Caco-2 (cell line): ENCODE data around the gene DYNC1H1. TPM values are rescaled to one million over a fixed set of nuclear protein-coding genes. Genes with fewer than 3 reads are reported as not detected.

ENCODE experiments used
- BruUV-seq: library from RNA; stranded (reverse); fragments of 400-500 nt; replicated peaks from 2 replicates; lab custom pipeline; 2021; lab: Mats Ljungman, UMichigan
- CTCF ChIA-PET: fragments of 300-600 bp; sonication (Branson Sonifier 250); formaldehyde crosslinking; loops from one replicate; lab custom pipeline; 2022; ENCODE audit warnings: antibody characterized with exemption; lab: Charles Lee
- POLR2A ChIA-PET: fragments of 300-600 bp; sonication (Branson Sonifier 250); formaldehyde crosslinking; loops from one replicate; lab custom pipeline; 2022; ENCODE audit warnings: antibody characterized with exemption; lab: Charles Lee
- DNase-seq, 2 experiments: peaks; one replicate each; pipeline versions ENCODE4 v3.0.0 to v3.0.0-alpha.2; 2020 to 2022
- H3K27me3 ChIP-seq: replicated peaks from 2 replicates; pipeline ENCODE4 v1.6.0; 2011; ENCODE audit warnings: low read length; ENCODE audit not compliant: control insufficient read depth, insufficient read depth
- H3K36me3 ChIP-seq: 2 replicates; pipeline ENCODE4 v1.5.1; 2011; ENCODE audit warnings: low read length; ENCODE audit not compliant: control insufficient read depth, insufficient read depth
- H3K4me1 ChIP-seq: fragments of 250-450 bp; sonication (Bioruptor Pico); 2 replicates; pipeline ENCODE4 v1.5.1; 2020; ENCODE audit warnings: mild to moderate bottlenecking
- H3K4me3 ChIP-seq: 2 replicates; pipeline ENCODE4 v1.5.1; 2011; ENCODE audit warnings: low read depth, mild to moderate bottlenecking, control low read depth, low read length
- H3K9me3 ChIP-seq: fragments of 250-450 bp; sonication (Bioruptor Pico); 2 replicates; pipeline ENCODE4 v1.5.1; 2020; ENCODE audit warnings: mild to moderate bottlenecking, moderate library complexity
- H3K27ac Mint-ChIP-seq: one replicate; pipeline ENCODE4 v1.8.0; 2022; ENCODE audit warnings: mixed read lengths; ENCODE audit not compliant: unreplicated experiment
- H3K27me3 Mint-ChIP-seq: one replicate; pipeline ENCODE4 v1.8.0; 2022; ENCODE audit warnings: mixed read lengths; ENCODE audit not compliant: insufficient read depth, unreplicated experiment
- H3K36me3 Mint-ChIP-seq: one replicate; pipeline ENCODE4 v1.8.0; 2022; ENCODE audit warnings: mild to moderate bottlenecking, mixed read lengths; ENCODE audit not compliant: insufficient read depth, unreplicated experiment
- H3K4me1 Mint-ChIP-seq: one replicate; pipeline ENCODE4 v1.8.0; 2022; ENCODE audit warnings: low read depth, mixed read lengths; ENCODE audit not compliant: unreplicated experiment
- H3K4me3 Mint-ChIP-seq: one replicate; pipeline ENCODE4 v1.8.0; 2022; ENCODE audit warnings: mild to moderate bottlenecking, moderate library complexity, mixed read lengths; ENCODE audit not compliant: unreplicated experiment
- H3K9me3 Mint-ChIP-seq: one replicate; pipeline ENCODE4 v1.8.0; 2022; ENCODE audit warnings: mixed read lengths; ENCODE audit not compliant: unreplicated experiment
- CTCF ChIP-seq, 2 experiments: fragments of 200-600 bp in 1 of 2; IDR thresholded peaks; 1 replicate in 1 of 2; 2 replicates in 1 of 2; pipeline versions ENCODE4 v1.5.1 to v1.8.0; 2011 to 2022; ENCODE audit warnings: antibody characterized with exemption in 1 of 2, control low read depth in 1 of 2, inconsistent platforms in 1 of 2, low read depth in 1 of 2, low read length in 1 of 2, mild to moderate bottlenecking in 1 of 2, moderate library complexity in 1 of 2; ENCODE audit not compliant: insufficient read depth in 1 of 2, severe bottlenecking in 1 of 2, unreplicated experiment in 1 of 2
- intact Hi-C: fragments of 100-400 bp; cut with micrococcal nuclease; formaldehyde crosslinking; loops from one replicate; pipeline ENCODE4 v1.10.0; 2022; ENCODE audit not compliant: unreplicated experiment
- total RNA-seq: library from RNA; stranded (reverse); gene quantifications from 2 replicates; pipeline ENCODE4 v1.2.3, GENCODE V29; 2022

DYNC1H1 gene
- total RNA-seq, 1 experiment from 2014 or later: 351 TPM

- Mint-ChIP-seq H3K4me1 (no peaks in the 10 kb centered on the region), H3K27me3 (no peaks in the 10 kb centered on the region), H3K27ac (peak overlapping the region; percentile 98), H3K9me3 (no peaks in the 10 kb centered on the region), H3K36me3 (peaks cover 17% of the 10 kb centered on the region), H3K4me3 (peak overlapping the region; percentile 92)
- ChIA-PET POLR2A (interaction anchor here (0.6 to 1.4 kb wide), 4 partner anchors 9 to 188 kb away, joined by 3 to 10 read pairs (median 6); no protein-coding TSS in a partner anchor), CTCF (interaction anchor here (1.2 to 1.4 kb wide), 2 partner anchors 147 to 178 kb away, joined by 3 read pairs; no protein-coding TSS in a partner anchor)
- TSS peak; percentile 83 for BruUV-seq
- H3K9me3 ChIP-seq: no peaks in the 10 kb centered on the region
- H3K27me3 ChIP-seq: no peaks in the 10 kb centered on the region
- no peak for DNase-seq
- no peak for TF ChIP-seq CTCF (IDR thresholded peaks at IDR 0.05; ENCODE audit: insufficient read depth in 1 of 2, low read depth in 1 of 2, low read length in 1 of 2, severe bottlenecking in 1 of 2, unreplicated experiment in 1 of 2)
- peak overlapping the region; percentile 88 for H3K4me3 ChIP-seq
- intact Hi-C loops: loop anchor here (1.0 to 5.0 kb wide), 5 partner anchors 16 to 241 kb away; partner anchors contain the start of genes DYNC1H1, HSP90AA1 and PPP2R5C
- H3K36me3 ChIP-seq: no peaks in the 10 kb centered on the region
- no peaks in the 10 kb centered on the region for H3K4me1 ChIP-seq
These were observed 15.6 kb upstream of the DYNC1H1 start for GRCh38 chr14:101948666-101949216.

DNA sequence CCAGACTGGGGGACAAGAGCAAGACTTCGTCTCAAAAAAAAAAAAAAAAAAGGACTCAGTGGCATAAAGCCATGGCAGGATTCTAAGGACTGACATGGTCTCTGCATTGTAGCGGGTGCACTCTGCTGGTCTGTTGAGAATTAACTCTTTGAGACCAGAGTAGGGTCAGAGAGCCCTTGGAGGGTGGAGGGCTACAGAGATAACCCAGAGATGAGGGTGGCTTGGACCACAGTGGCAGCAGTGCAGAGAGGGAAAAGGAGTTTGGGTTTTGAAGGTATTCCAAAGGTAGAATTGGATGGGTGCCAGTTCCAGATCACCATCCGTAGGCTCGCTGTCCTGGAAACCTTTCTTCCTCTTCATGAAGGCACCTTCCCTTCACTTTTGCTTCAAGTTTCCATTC lies 14.3 kb upstream of the DYNC1H1 start:
- Mint-ChIP-seq H3K4me3 (no peak overlapping the region), H3K27me3 (no peaks in the 10 kb centered on the region), H3K36me3 (peaks cover 17% of the 10 kb centered on the region), H3K27ac (no peak overlapping the region), H3K9me3 (no peaks in the 10 kb centered on the region), H3K4me1 (no peaks in the 10 kb centered on the region)
- POLR2A ChIA-PET: no interaction called here
- no peak for TF ChIP-seq CTCF (IDR thresholded peaks at IDR 0.05; ENCODE audit: insufficient read depth in 1 of 2, low read depth in 1 of 2, low read length in 1 of 2, severe bottlenecking in 1 of 2, unreplicated experiment in 1 of 2)
- BruUV-seq: no TSS peak
- CTCF ChIA-PET: no interaction called here
- Histone ChIP-seq H3K27me3 (no peaks in the 10 kb centered on the region), H3K4me3 (no peak overlapping the region), H3K9me3 (no peaks in the 10 kb centered on the region), H3K36me3 (no peaks in the 10 kb centered on the region), H3K4me1 (no peaks in the 10 kb centered on the region)
- intact Hi-C loops: no loop called here
- no peak for DNase-seq

DNA sequence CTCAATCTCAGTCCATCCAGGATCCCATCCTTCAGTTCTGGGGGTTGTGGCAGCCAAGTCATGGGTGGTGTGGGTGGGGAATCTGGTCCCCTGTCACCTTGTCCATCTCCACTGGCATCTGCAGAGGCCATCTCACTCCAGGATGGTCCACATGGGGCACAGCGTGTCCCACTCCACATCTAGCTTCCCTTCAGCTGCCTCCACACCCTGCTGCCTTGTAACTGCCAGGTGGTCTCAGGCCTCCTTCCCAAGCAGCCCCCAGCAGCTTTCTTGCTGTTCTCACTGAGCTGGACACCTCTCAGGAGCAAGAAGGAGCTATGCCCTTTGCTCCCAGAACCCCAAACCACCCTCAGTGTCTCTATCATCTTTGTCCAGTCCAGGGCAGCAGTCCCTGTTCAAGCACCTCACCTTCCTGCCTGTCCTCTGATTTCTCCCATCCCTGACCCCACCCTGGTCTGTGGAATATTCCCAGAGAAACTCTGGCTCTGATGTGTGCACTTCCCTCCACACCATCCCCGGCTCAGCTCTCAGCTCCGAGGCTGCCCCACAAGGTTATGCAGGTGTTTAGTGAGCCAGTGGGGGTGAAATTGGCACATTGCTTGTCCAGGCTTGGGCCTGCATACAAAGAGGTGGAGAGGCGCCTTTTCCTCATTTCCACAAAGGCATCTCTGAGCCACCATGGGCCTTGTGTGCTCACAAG lies 13.7 kb upstream of the DYNC1H1 start:
- Mint-ChIP-seq H3K4me1 (no peaks in the 10 kb centered on the region), H3K4me3 (peak overlapping the region; percentile 24), H3K36me3 (peaks cover 17% of the 10 kb centered on the region), H3K9me3 (no peaks in the 10 kb centered on the region), H3K27me3 (no peaks in the 10 kb centered on the region), H3K27ac (no peak overlapping the region)
- CTCF ChIA-PET: no interaction called here
- Histone ChIP-seq H3K27me3 (no peaks in the 10 kb centered on the region), H3K4me3 (no peak overlapping the region), H3K36me3 (no peaks in the 10 kb centered on the region), H3K4me1 (no peaks in the 10 kb centered on the region), H3K9me3 (no peaks in the 10 kb centered on the region)
- TF ChIP-seq CTCF (IDR thresholded peaks at IDR 0.05; ENCODE audit: insufficient read depth in 1 of 2, low read depth in 1 of 2, low read length in 1 of 2, severe bottlenecking in 1 of 2, unreplicated experiment in 1 of 2): no peak
- no TSS peak for BruUV-seq
- POLR2A ChIA-PET: interaction anchor here (0.6 kb wide), 1 partner anchor 189 kb away, joined by 3 read pairs; no protein-coding TSS in a partner anchor
- intact Hi-C loops: no loop called here
- no peak for DNase-seq
